ENCODE data around the gene NPIPA5. TPM values are rescaled to one million over a fixed set of nuclear protein-coding genes. Genes with fewer than 3 reads are reported as not detected.
"Not testable (repeated sequence)": the region's sequence is repeated elsewhere in the genome, so short reads cannot be mapped to it uniquely, and the experiment has no call there.

The NPIPA5 gene
- total RNA-seq, 3 donors from 2014 or later (not counting 1 experiment from before 2014, with no cell fraction given), result 1.0 to 19.6 (median 9.5) TPM

GRCh38 chr16:15342337-15342736 is 35.8 kb downstream of the NPIPA5 start:
- H3K9me3 ChIP-seq (ENCODE audit: control insufficient read depth, insufficient read depth, low read length); H3K4me3 Mint-ChIP-seq; H3K4me3 ChIP-seq (ENCODE audit: low read length); H3K27me3 Mint-ChIP-seq (ENCODE audit: low read depth in 2 of 2); H3K4me1 Mint-ChIP-seq; H3K9me3 Mint-ChIP-seq; H3K27me3 ChIP-seq (ENCODE audit: control insufficient read depth, insufficient read depth, low read length); H3K36me3 Mint-ChIP-seq; H3K27ac ChIP-seq (ENCODE audit: low read length); DNase-seq; H3K27ac Mint-ChIP-seq; H3K36me3 ChIP-seq (ENCODE audit: control insufficient read depth, insufficient read depth, low read length); intact Hi-C loops (cut with micrococcal nuclease); H3K4me1 ChIP-seq (ENCODE audit: control insufficient read depth, insufficient read depth, low read length); ATAC-seq: not testable (repeated sequence)
- no CpG with 5 or more reads among the region's 1 CpG for WGBS (ENCODE audit: insufficient coverage)

GRCh38 chr16:15338986-15339385 is 39.1 kb downstream of the NPIPA5 start:
- WGBS (ENCODE audit: insufficient coverage), result no CpG with 5 or more reads among the region's 5 CpGs

GRCh38 chr16:15337974-15338605 is 40.0 kb downstream of the NPIPA5 start:
- H3K27me3 Mint-ChIP-seq (ENCODE audit: low read depth in 2 of 2); DNase-seq; H3K36me3 Mint-ChIP-seq; H3K4me3 ChIP-seq (ENCODE audit: low read length); H3K27ac ChIP-seq (ENCODE audit: low read length); intact Hi-C loops (cut with micrococcal nuclease); H3K4me1 Mint-ChIP-seq; H3K4me3 Mint-ChIP-seq; H3K4me1 ChIP-seq (ENCODE audit: control insufficient read depth, insufficient read depth, low read length); H3K9me3 ChIP-seq (ENCODE audit: control insufficient read depth, insufficient read depth, low read length); H3K27ac Mint-ChIP-seq; H3K9me3 Mint-ChIP-seq; ATAC-seq; H3K27me3 ChIP-seq (ENCODE audit: control insufficient read depth, insufficient read depth, low read length); H3K36me3 ChIP-seq (ENCODE audit: control insufficient read depth, insufficient read depth, low read length): not testable (repeated sequence)
- WGBS (ENCODE audit: insufficient coverage), result 67% methylated on average over 1 of the region's 7 CpGs

More at GRCh38 chr16:15338986-15339385, 39.1 kb downstream of the NPIPA5 start:
- H3K4me3 Mint-ChIP-seq; H3K4me1 ChIP-seq (ENCODE audit: control insufficient read depth, insufficient read depth, low read length); intact Hi-C loops (cut with micrococcal nuclease); H3K36me3 Mint-ChIP-seq; H3K4me1 Mint-ChIP-seq; H3K4me3 ChIP-seq (ENCODE audit: low read length); H3K9me3 Mint-ChIP-seq; H3K27me3 ChIP-seq (ENCODE audit: control insufficient read depth, insufficient read depth, low read length); H3K27ac ChIP-seq (ENCODE audit: low read length); H3K27me3 Mint-ChIP-seq (ENCODE audit: low read depth in 2 of 2); H3K36me3 ChIP-seq (ENCODE audit: control insufficient read depth, insufficient read depth, low read length); ATAC-seq; H3K27ac Mint-ChIP-seq; H3K9me3 ChIP-seq (ENCODE audit: control insufficient read depth, insufficient read depth, low read length); DNase-seq: not testable (repeated sequence)

- ATAC-seq; H3K27ac ChIP-seq (ENCODE audit: low read length); H3K4me3 Mint-ChIP-seq; H3K27ac Mint-ChIP-seq; H3K27me3 Mint-ChIP-seq (ENCODE audit: low read depth in 2 of 2); H3K27me3 ChIP-seq (ENCODE audit: control insufficient read depth, insufficient read depth, low read length); H3K36me3 Mint-ChIP-seq; DNase-seq; H3K9me3 ChIP-seq (ENCODE audit: control insufficient read depth, insufficient read depth, low read length); H3K9me3 Mint-ChIP-seq; H3K4me1 ChIP-seq (ENCODE audit: control insufficient read depth, insufficient read depth, low read length); H3K4me1 Mint-ChIP-seq; H3K36me3 ChIP-seq (ENCODE audit: control insufficient read depth, insufficient read depth, low read length); H3K4me3 ChIP-seq (ENCODE audit: low read length); intact Hi-C loops (cut with micrococcal nuclease): not testable (repeated sequence)
- no CpG with 5 or more reads among the region's 2 CpGs for WGBS (ENCODE audit: insufficient coverage)
Observed at GRCh38 chr16:15335609-15336008, 42.5 kb downstream of the NPIPA5 start.

GRCh38 chr16:15333969-15334368 is 44.1 kb downstream of the NPIPA5 start:
- H3K4me1 ChIP-seq (ENCODE audit: control insufficient read depth, insufficient read depth, low read length); H3K4me1 Mint-ChIP-seq; DNase-seq; H3K27me3 ChIP-seq (ENCODE audit: control insufficient read depth, insufficient read depth, low read length); H3K27ac ChIP-seq (ENCODE audit: low read length); H3K27ac Mint-ChIP-seq; H3K9me3 Mint-ChIP-seq; H3K4me3 Mint-ChIP-seq; H3K36me3 Mint-ChIP-seq; H3K9me3 ChIP-seq (ENCODE audit: control insufficient read depth, insufficient read depth, low read length); H3K27me3 Mint-ChIP-seq (ENCODE audit: low read depth in 2 of 2); H3K36me3 ChIP-seq (ENCODE audit: control insufficient read depth, insufficient read depth, low read length); H3K4me3 ChIP-seq (ENCODE audit: low read length); intact Hi-C loops (cut with micrococcal nuclease): not testable (repeated sequence)
- peak in 1 of 3 donors; percentile 4 for ATAC-seq
- 100% methylated on average over 1 of the region's 5 CpGs for WGBS (ENCODE audit: insufficient coverage)

- ATAC-seq; H3K4me3 Mint-ChIP-seq; DNase-seq; H3K36me3 ChIP-seq (ENCODE audit: control insufficient read depth, insufficient read depth, low read length); intact Hi-C loops (cut with micrococcal nuclease); H3K4me3 ChIP-seq (ENCODE audit: low read length); H3K9me3 ChIP-seq (ENCODE audit: control insufficient read depth, insufficient read depth, low read length); H3K27ac Mint-ChIP-seq; H3K4me1 Mint-ChIP-seq; H3K9me3 Mint-ChIP-seq; H3K27me3 Mint-ChIP-seq (ENCODE audit: low read depth in 2 of 2); H3K27me3 ChIP-seq (ENCODE audit: control insufficient read depth, insufficient read depth, low read length); H3K36me3 Mint-ChIP-seq; H3K4me1 ChIP-seq (ENCODE audit: control insufficient read depth, insufficient read depth, low read length); H3K27ac ChIP-seq (ENCODE audit: low read length): not testable (repeated sequence)
- WGBS (ENCODE audit: insufficient coverage), result no CpG with 5 or more reads among the region's 2 CpGs
Observed at GRCh38 chr16:15330978-15331377, 47.1 kb downstream of the NPIPA5 start.

GRCh38 chr16:15324954-15325353 is 53.1 kb downstream of the NPIPA5 start:
- H3K4me1 ChIP-seq (ENCODE audit: control insufficient read depth, insufficient read depth, low read length); H3K27ac Mint-ChIP-seq; H3K9me3 ChIP-seq (ENCODE audit: control insufficient read depth, insufficient read depth, low read length); H3K27me3 ChIP-seq (ENCODE audit: control insufficient read depth, insufficient read depth, low read length); H3K9me3 Mint-ChIP-seq; H3K4me3 ChIP-seq (ENCODE audit: low read length); H3K27ac ChIP-seq (ENCODE audit: low read length); H3K36me3 Mint-ChIP-seq; H3K36me3 ChIP-seq (ENCODE audit: control insufficient read depth, insufficient read depth, low read length); H3K4me3 Mint-ChIP-seq; ATAC-seq; H3K27me3 Mint-ChIP-seq (ENCODE audit: low read depth in 2 of 2); intact Hi-C loops (cut with micrococcal nuclease); DNase-seq; H3K4me1 Mint-ChIP-seq: not testable (repeated sequence)
- WGBS (ENCODE audit: insufficient coverage), result no CpG with 5 or more reads among the region's 4 CpGs

GRCh38 chr16:15323373-15323772 is 54.7 kb downstream of the NPIPA5 start:
- H3K27ac Mint-ChIP-seq; H3K27me3 Mint-ChIP-seq (ENCODE audit: low read depth in 2 of 2); H3K4me3 ChIP-seq (ENCODE audit: low read length); intact Hi-C loops (cut with micrococcal nuclease); H3K4me1 Mint-ChIP-seq; H3K27ac ChIP-seq (ENCODE audit: low read length); ATAC-seq; H3K9me3 Mint-ChIP-seq; H3K27me3 ChIP-seq (ENCODE audit: control insufficient read depth, insufficient read depth, low read length); H3K4me3 Mint-ChIP-seq; H3K4me1 ChIP-seq (ENCODE audit: control insufficient read depth, insufficient read depth, low read length); H3K36me3 Mint-ChIP-seq; H3K9me3 ChIP-seq (ENCODE audit: control insufficient read depth, insufficient read depth, low read length); DNase-seq; H3K36me3 ChIP-seq (ENCODE audit: control insufficient read depth, insufficient read depth, low read length): not testable (repeated sequence)
- WGBS (ENCODE audit: insufficient coverage), result no CpG with 5 or more reads among the region's 6 CpGs

Data from natural killer cell (primary cell).